CD8-positive, alpha-beta memory T cell (primary cell): ENCODE data around the gene CDH22. TPM values are rescaled to one million over a fixed set of nuclear protein-coding genes. Genes with fewer than 3 reads are reported as not detected.
A peak's percentile ranks its signal among the peaks of the same experiment; 100 is the strongest.

Experiments used
- CTCF ChIA-PET: fragments of 350-600 bp; sonication (Branson Sonifier 250); formaldehyde crosslinking; loops from one replicate; lab custom pipeline; 2021; ENCODE audit warnings: antibody characterized with exemption; lab: Charles Lee
- POLR2A ChIA-PET: fragments of 350-600 bp; sonication (Branson Sonifier 250); formaldehyde crosslinking; loops from one replicate; lab custom pipeline; 2021; ENCODE audit warnings: antibody characterized with exemption; lab: Charles Lee
- DNase-seq, 5 donors: peaks; one replicate each; pipeline versions ENCODE4 v3.0.0 to v3.0.0-alpha.2; 2020 to 2022; ENCODE audit warnings: mixed read lengths in 1 of 5
- H3K27ac ChIP-seq: one replicate; pipeline ENCODE4 v1.7.0; 2013; ENCODE audit warnings: low read depth, mild to moderate bottlenecking, low read length, moderate library complexity
- H3K27me3 ChIP-seq: 2 replicates; pipeline ENCODE4 v1.7.0; 2013; ENCODE audit warnings: low read length, mild to moderate bottlenecking; ENCODE audit not compliant: insufficient read depth, poor library complexity, severe bottlenecking
- H3K36me3 ChIP-seq: 2 replicates; pipeline ENCODE4 v1.7.0; 2013; ENCODE audit warnings: mild to moderate bottlenecking, low read length, moderate library complexity; ENCODE audit not compliant: insufficient read depth
- H3K4me1 ChIP-seq: 2 replicates; pipeline ENCODE4 v1.7.0; 2013; ENCODE audit warnings: mild to moderate bottlenecking, low read length, moderate library complexity; ENCODE audit not compliant: insufficient read depth
- H3K4me3 ChIP-seq: 2 replicates; pipeline ENCODE4 v1.7.0; 2013; ENCODE audit warnings: mild to moderate bottlenecking, low read length
- H3K9me3 ChIP-seq: 2 replicates; pipeline ENCODE4 v1.7.0; 2013; ENCODE audit warnings: mild to moderate bottlenecking, low read length
- H3K27ac Mint-ChIP-seq, 8 donors: one replicate each; pipeline ENCODE4 v1.8.0; 2020 to 2021; ENCODE audit warnings: mixed read lengths in 8 of 8, mild to moderate bottlenecking in 6 of 8, inconsistent platforms in 3 of 8, moderate library complexity in 3 of 8
- H3K27me3 Mint-ChIP-seq, 2 donors: one replicate each; pipeline ENCODE4 v1.8.0; 2020 to 2021; ENCODE audit warnings: mixed read lengths in 2 of 2, mild to moderate bottlenecking in 1 of 2, moderate library complexity in 1 of 2
- H3K36me3 Mint-ChIP-seq, 3 donors: one replicate each; pipeline ENCODE4 v1.8.0; 2020 to 2021; ENCODE audit warnings: mixed read lengths in 3 of 3, inconsistent platforms in 1 of 3, mild to moderate bottlenecking in 1 of 3
- H3K4me1 Mint-ChIP-seq, 3 donors: one replicate each; pipeline ENCODE4 v1.8.0; 2020 to 2021; ENCODE audit warnings: mixed read lengths in 3 of 3, inconsistent platforms in 1 of 3, mild to moderate bottlenecking in 1 of 3
- H3K4me3 Mint-ChIP-seq, 7 donors: one replicate each; pipeline ENCODE4 v1.8.0; 2020 to 2021; ENCODE audit warnings: mixed read lengths in 7 of 7, mild to moderate bottlenecking in 6 of 7, moderate library complexity in 4 of 7, inconsistent platforms in 2 of 7
- H3K9me3 Mint-ChIP-seq, 5 donors: one replicate each; pipeline ENCODE4 v1.8.0; 2020 to 2022; ENCODE audit warnings: mixed read lengths in 5 of 5, mild to moderate bottlenecking in 3 of 5, moderate library complexity in 2 of 5, inconsistent platforms in 1 of 5
- polyA plus RNA-seq: library from polyadenylated mRNA; unstranded; fragments of 300-500 nt; fragmentation: Illumina TruSeq; gene quantifications from one replicate; pipeline ENCODE4 v1.2.3, GENCODE V29; 2021
- total RNA-seq, 2 experiments: library from RNA; stranded (reverse); gene quantifications; one replicate each; pipeline ENCODE4 v1.2.3, GENCODE V29; 2021

CDH22 gene
- total and polyA plus RNA-seq, 3 experiments from 2014 or later = not detected

DNA sequence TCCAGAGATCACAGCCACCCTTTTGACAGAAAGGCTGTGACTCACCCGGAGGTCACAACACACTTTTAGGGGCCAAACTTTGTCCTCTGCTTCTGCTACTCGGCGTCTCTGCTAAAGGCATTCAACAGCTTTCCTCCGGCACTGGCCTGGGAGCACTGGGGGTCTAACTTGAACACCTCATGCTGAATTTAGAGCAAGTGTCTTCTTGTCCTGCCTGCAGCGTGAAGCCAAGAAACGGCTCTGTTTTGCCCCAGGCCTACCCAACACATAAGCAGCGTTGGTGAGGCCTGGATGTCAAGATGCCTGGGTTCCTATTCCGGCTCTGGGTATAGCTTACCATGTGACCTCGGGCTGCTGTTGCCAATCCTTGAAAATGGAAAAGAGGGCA lies 2.3 kb downstream of the CDH22 start:
- DNase-seq = no peak
- no peak overlapping the region for H3K4me3 Mint-ChIP-seq
- H3K9me3 Mint-ChIP-seq = no peaks in the 10 kb centered on the region
- no peak overlapping the region for H3K27ac ChIP-seq
- peaks cover 5 to 17% (median 10%) of the 10 kb centered on the region in 3 donors for H3K4me1 Mint-ChIP-seq
- peaks cover 23% of the 10 kb centered on the region for H3K27me3 ChIP-seq
- no peaks in the 10 kb centered on the region for H3K36me3 ChIP-seq
- H3K4me3 ChIP-seq = no peak overlapping the region
- H3K4me1 ChIP-seq = peaks cover 5% of the 10 kb centered on the region
- peaks cover 56 to 72% of the 10 kb centered on the region in 2 donors for H3K27me3 Mint-ChIP-seq
- no peaks in the 10 kb centered on the region for H3K36me3 Mint-ChIP-seq
- H3K9me3 ChIP-seq = no peaks in the 10 kb centered on the region
- no peak overlapping the region for H3K27ac Mint-ChIP-seq
- ChIA-PET POLR2A (no interaction called here), CTCF (interaction anchor here (0.8 to 3.5 kb wide), 8 partner anchors 8 to 319 kb away, joined by 3 to 18 read pairs (median 5); no protein-coding TSS in a partner anchor)

DNA sequence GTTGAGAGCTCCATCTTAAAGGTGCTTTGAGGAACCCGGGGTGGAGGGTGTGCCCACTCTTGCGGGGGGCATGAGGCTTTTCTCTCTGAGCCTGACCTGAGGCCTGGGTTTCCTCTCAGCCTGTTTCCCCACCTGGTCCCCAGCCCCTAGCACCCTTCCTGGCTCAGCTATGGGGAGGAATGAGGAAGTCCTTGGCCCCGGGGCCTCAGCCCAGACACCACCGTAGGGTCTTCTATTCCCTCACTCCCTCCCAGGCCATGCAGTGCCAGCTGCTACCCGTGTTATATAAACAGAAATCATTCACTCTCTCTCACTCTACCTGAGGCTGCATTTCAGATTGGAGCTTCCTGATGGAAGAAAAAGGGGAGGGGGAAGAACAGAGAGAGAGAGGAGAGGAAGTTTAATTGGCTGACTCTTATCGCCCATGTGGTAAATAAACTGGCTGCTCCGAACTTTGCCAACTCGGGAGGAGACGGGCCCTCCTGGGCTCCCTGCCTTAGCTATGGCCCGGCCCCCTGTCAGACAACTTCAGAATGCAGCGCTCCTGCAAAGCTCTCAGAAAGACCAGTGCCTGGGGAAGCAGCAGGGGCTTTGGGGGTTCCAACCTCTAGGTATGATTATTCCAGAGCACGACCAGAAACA lies 2.8 kb downstream of the CDH22 start:
- Mint-ChIP-seq H3K27ac (no peak overlapping the region), H3K4me1 (peaks cover 5 to 17% (median 10%) of the 10 kb centered on the region in 3 donors), H3K36me3 (no peaks in the 10 kb centered on the region), H3K9me3 (no peaks in the 10 kb centered on the region), H3K4me3 (no peak overlapping the region), H3K27me3 (peaks cover 51 to 70% of the 10 kb centered on the region in 2 donors)
- H3K27ac ChIP-seq = no peak overlapping the region
- DNase-seq = no peak
- CTCF ChIA-PET = interaction anchor here (0.8 to 3.5 kb wide), 5 partner anchors 8 to 318 kb away, joined by 3 to 18 read pairs (median 7); no protein-coding TSS in a partner anchor
- H3K4me1 ChIP-seq = peaks cover 5% of the 10 kb centered on the region
- H3K9me3 ChIP-seq = no peaks in the 10 kb centered on the region
- H3K4me3 ChIP-seq = no peak overlapping the region
- H3K27me3 ChIP-seq = peaks cover 23% of the 10 kb centered on the region
- POLR2A ChIA-PET = no interaction called here
- H3K36me3 ChIP-seq = no peaks in the 10 kb centered on the region

DNA sequence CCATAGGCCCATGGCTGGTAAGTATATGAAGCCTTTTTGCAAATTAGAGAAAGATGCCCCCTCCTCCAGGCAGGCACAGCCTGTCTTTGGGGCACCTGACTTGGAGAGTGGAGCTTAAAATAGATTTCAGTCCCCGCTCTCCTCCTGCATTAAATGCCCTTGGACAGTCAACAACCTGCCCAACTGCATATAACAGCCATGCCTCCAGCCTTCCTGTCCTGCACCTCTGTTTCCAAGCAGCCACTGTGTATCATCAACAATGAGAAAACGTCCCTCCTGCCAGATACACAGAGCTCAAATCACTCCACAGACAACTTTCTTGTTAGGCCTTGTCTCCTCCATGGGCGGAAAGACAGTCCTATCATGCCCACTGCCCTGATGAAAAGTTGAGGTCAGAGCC lies 3.4 kb downstream of the CDH22 start:
- Mint-ChIP-seq H3K4me1 (peaks cover 5 to 17% (median 10%) of the 10 kb centered on the region in 3 donors), H3K27me3 (peaks cover 46 to 68% of the 10 kb centered on the region in 2 donors), H3K36me3 (no peaks in the 10 kb centered on the region), H3K4me3 (no peak overlapping the region), H3K9me3 (no peaks in the 10 kb centered on the region), H3K27ac (peak overlapping the region in 1 of 8 donors; percentile 60)
- peaks cover 23% of the 10 kb centered on the region for H3K27me3 ChIP-seq
- H3K27ac ChIP-seq = no peak overlapping the region
- H3K36me3 ChIP-seq = no peaks in the 10 kb centered on the region
- H3K4me3 ChIP-seq = no peak overlapping the region
- DNase-seq = no peak
- ChIA-PET POLR2A (no interaction called here), CTCF (interaction anchor here (1.8 to 3.5 kb wide), 4 partner anchors 9 to 133 kb away, joined by 5 to 18 read pairs (median 8); no protein-coding TSS in a partner anchor)
- peaks cover 5% of the 10 kb centered on the region for H3K4me1 ChIP-seq
- H3K9me3 ChIP-seq = no peaks in the 10 kb centered on the region

DNA sequence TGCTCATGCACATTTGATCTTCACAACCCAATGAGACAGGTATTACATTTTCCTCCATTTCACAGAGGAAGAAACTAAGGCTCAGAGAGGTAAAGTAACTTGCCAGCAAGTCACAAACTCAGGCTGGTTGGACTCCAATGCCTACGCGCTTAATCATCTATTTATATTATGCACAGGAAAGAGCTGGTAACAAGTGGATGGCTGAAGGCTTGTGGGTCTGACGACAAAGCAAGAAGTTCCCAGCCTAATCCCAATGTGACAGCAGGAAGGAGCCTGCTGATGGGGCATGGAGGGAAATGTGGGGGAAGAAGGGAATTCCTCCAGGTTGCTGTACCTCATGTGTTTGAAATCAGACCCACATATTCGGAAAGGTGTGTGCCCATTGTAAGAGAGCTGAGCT lies 3.9 kb downstream of the CDH22 start:
- H3K9me3 ChIP-seq = no peaks in the 10 kb centered on the region
- H3K27me3 ChIP-seq = peaks cover 21% of the 10 kb centered on the region
- CTCF ChIA-PET = interaction anchor here (1.8 to 3.5 kb wide), 4 partner anchors 9 to 134 kb away, joined by 5 to 18 read pairs (median 8); no protein-coding TSS in a partner anchor
- no peaks in the 10 kb centered on the region for H3K9me3 Mint-ChIP-seq
- H3K4me1 ChIP-seq = peaks cover 5% of the 10 kb centered on the region
- H3K27ac ChIP-seq = no peak overlapping the region
- H3K36me3 ChIP-seq = no peaks in the 10 kb centered on the region
- no peak overlapping the region for H3K4me3 ChIP-seq
- no peaks in the 10 kb centered on the region for H3K36me3 Mint-ChIP-seq
- DNase-seq = no peak
- POLR2A ChIA-PET = no interaction called here
- H3K27me3 Mint-ChIP-seq = peaks cover 43 to 63% of the 10 kb centered on the region in 2 donors
- H3K4me1 Mint-ChIP-seq = peaks cover 4 to 17% (median 10%) of the 10 kb centered on the region in 3 donors
- no peak overlapping the region for H3K4me3 Mint-ChIP-seq
- no peak overlapping the region for H3K27ac Mint-ChIP-seq

DNA sequence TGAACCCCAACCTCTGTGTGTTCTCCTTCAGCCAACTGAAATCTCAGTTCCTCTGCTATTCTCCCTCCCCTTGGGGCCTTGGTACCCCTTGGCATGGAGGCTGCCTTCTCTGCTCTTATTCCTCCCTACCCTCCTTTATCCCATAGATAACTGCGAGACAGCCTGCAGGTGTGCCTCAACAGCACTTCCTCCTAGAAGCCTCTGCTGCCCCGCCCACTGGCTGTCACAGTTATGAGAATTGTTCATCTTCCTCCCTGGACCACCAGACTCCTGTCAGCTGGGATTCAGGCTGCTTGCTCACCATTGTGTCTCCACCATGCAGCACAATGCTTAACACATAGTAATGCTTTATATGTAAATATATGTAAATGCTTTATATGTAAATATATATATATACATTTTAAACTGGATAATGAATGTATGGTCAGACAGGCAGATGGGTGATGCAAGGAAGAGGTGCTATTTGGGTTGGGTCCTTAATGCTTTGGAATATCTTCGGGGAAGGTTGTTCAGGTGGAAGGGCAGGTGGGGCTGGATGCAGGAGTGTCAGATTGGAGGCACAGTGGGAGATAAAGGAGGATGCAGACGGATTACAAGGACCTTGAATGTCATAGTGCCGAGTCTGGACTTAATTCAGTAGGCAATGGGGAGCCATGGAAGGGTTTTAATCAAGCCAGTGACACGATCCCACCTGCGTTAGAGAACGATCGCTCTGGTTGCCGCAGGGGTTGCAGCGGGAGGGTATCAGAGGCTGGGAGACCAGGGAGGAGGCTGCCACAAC lies 4.9 kb downstream of the CDH22 start:
- H3K9me3 Mint-ChIP-seq = no peaks in the 10 kb centered on the region
- no peaks in the 10 kb centered on the region for H3K36me3 Mint-ChIP-seq
- peaks cover 16% of the 10 kb centered on the region for H3K27me3 ChIP-seq
- H3K4me3 ChIP-seq = no peak overlapping the region
- CTCF ChIA-PET = interaction anchor here (1.7 kb wide), 1 partner anchor 104 kb away, joined by 4 read pairs; no protein-coding TSS in a partner anchor
- no peak for DNase-seq
- H3K4me1 Mint-ChIP-seq = peaks cover 0 to 9% (median 5%) of the 10 kb centered on the region in 3 donors
- H3K27me3 Mint-ChIP-seq = peaks cover 37 to 63% of the 10 kb centered on the region in 2 donors
- no peak overlapping the region for H3K27ac Mint-ChIP-seq
- H3K9me3 ChIP-seq = no peaks in the 10 kb centered on the region
- no peaks in the 10 kb centered on the region for H3K4me1 ChIP-seq
- POLR2A ChIA-PET = no interaction called here
- H3K27ac ChIP-seq = no peak overlapping the region
- H3K4me3 Mint-ChIP-seq = no peak overlapping the region
- H3K36me3 ChIP-seq = no peaks in the 10 kb centered on the region

DNA sequence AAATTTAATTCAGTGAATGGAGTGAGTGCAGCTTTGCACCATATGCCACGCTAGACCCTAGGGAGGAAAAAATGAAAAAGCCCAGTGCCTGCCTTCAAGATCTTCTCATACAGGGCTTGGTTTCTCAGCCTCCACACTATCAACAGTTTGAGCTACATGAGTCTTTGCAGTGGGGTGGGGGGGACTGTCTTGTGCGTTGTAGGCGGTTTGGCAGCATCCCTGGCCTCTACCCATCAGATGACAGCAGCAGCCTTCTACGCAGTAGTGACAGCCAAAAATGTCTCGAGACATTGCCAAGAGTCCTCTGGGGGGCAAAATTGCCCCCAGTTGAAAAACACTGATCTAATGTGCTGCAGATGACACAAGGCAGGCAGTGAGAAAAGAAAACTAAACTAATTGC lies 6.2 kb downstream of the CDH22 start:
- DNase-seq = no peak
- H3K9me3 ChIP-seq = no peaks in the 10 kb centered on the region
- H3K36me3 Mint-ChIP-seq = no peaks in the 10 kb centered on the region
- no peak overlapping the region for H3K27ac Mint-ChIP-seq
- no peak overlapping the region for H3K4me3 Mint-ChIP-seq
- ChIA-PET CTCF (interaction anchor here (1.7 kb wide), 1 partner anchor 105 kb away, joined by 4 read pairs; no protein-coding TSS in a partner anchor), POLR2A (no interaction called here)
- H3K27ac ChIP-seq = no peak overlapping the region
- peaks cover 13% of the 10 kb centered on the region for H3K27me3 ChIP-seq
- H3K4me1 ChIP-seq = no peaks in the 10 kb centered on the region
- peaks cover 47 to 73% of the 10 kb centered on the region in 2 donors for H3K27me3 Mint-ChIP-seq
- H3K4me1 Mint-ChIP-seq = peaks cover 0 to 8% (median 5%) of the 10 kb centered on the region in 3 donors
- no peaks in the 10 kb centered on the region for H3K36me3 ChIP-seq
- H3K9me3 Mint-ChIP-seq = no peaks in the 10 kb centered on the region
- H3K4me3 ChIP-seq = no peak overlapping the region

DNA sequence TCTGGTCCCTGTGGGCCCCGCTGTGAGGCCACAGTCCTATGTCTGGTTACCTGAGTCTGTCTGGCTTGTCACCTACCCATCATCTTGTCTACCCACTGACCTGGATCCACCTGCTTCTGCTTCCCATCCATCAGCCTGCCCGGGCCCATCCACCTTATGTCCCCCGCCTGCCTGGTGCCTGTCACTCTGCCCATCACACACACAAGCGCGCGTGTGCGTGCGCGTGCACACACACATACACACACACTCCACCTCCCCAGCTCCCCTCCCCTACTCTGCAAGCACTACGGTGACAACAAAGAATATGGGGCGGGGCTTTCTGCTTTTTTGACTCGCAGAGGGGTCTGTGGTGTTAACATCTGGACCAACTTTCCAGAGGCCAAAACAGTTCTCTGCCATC lies 8.0 kb downstream of the CDH22 start:
- H3K4me1 Mint-ChIP-seq = no peaks in the 10 kb centered on the region
- Histone ChIP-seq H3K27me3 (peaks cover 3% of the 10 kb centered on the region), H3K4me3 (no peak overlapping the region), H3K36me3 (no peaks in the 10 kb centered on the region), H3K27ac (no peak overlapping the region), H3K4me1 (no peaks in the 10 kb centered on the region), H3K9me3 (no peaks in the 10 kb centered on the region)
- no peak for DNase-seq
- peaks cover 43 to 70% of the 10 kb centered on the region in 2 donors for H3K27me3 Mint-ChIP-seq
- no peaks in the 10 kb centered on the region for H3K36me3 Mint-ChIP-seq
- no peak overlapping the region for H3K4me3 Mint-ChIP-seq
- no peak overlapping the region for H3K27ac Mint-ChIP-seq
- CTCF ChIA-PET = no interaction called here
- POLR2A ChIA-PET = no interaction called here
- no peaks in the 10 kb centered on the region for H3K9me3 Mint-ChIP-seq

DNA sequence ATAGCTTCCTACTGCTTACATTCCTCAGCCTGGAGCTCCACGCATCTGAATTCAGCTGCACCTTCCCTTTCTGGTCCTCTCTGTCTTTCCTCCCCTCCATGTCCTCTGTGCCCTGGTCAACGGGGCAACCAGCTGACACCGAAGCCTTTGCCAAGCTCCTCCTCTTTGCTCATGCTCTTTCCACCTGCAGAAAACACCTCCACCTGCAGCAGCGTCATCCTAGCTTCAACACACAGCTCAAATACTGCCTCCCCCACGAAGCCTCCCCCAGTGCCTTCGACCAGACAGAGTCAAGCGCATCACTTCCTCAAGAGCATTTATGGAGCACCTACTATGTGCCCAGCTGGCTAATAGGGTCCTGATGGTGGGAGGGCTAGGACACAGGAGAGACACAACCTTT lies 9.2 kb downstream of the CDH22 start:
- ChIA-PET CTCF (interaction anchor here (1.4 kb wide), 1 partner anchor 50 kb away, joined by 4 read pairs; no protein-coding TSS in a partner anchor), POLR2A (no interaction called here)
- DNase-seq = no peak
- Histone ChIP-seq H3K27ac (no peak overlapping the region), H3K27me3 (no peaks in the 10 kb centered on the region), H3K4me1 (no peaks in the 10 kb centered on the region), H3K9me3 (no peaks in the 10 kb centered on the region), H3K4me3 (no peak overlapping the region), H3K36me3 (no peaks in the 10 kb centered on the region)
- Mint-ChIP-seq H3K9me3 (no peaks in the 10 kb centered on the region), H3K36me3 (no peaks in the 10 kb centered on the region), H3K27ac (no peak overlapping the region), H3K27me3 (peaks cover 43 to 70% of the 10 kb centered on the region in 2 donors), H3K4me1 (no peaks in the 10 kb centered on the region), H3K4me3 (no peak overlapping the region)
